Sigmoid colon (tissue), 4 donors: ENCODE data around the gene ZMIZ1.

ENCODE experiments used
- CTCF ChIP-seq, 4 experiments: fragments of 450-650 bp in 3 of 4; fragments of 200-600 bp in 1 of 4; IDR thresholded peaks; one replicate each; pipeline ENCODE4 v1.5.1; 2016 to 2019; ENCODE audit warnings: antibody characterized with exemption in 4 of 4, mild to moderate bottlenecking in 3 of 4, moderate library complexity in 2 of 4
- POLR2A ChIP-seq, 2 donors: fragments of 450-650 bp; IDR thresholded peaks; one replicate each; pipeline ENCODE4 v1.6.1; 2016; ENCODE audit warnings: antibody characterized with exemption in 2 of 2, mild to moderate bottlenecking in 2 of 2, moderate library complexity in 2 of 2
- POLR2AphosphoS5 ChIP-seq, 4 donors: sonication (generic); formaldehyde crosslinking; IDR thresholded peaks; one replicate each; pipeline ENCODE4 v1.6.1; 2017; ENCODE audit warnings: antibody characterized with exemption in 4 of 4

GRCh38 chr10:79293841-79294581 is 225.2 kb downstream of the ZMIZ1 start:
- TF ChIP-seq POLR2A (IDR thresholded peaks at IDR 0.05): no peak
- no peak for TF ChIP-seq CTCF (IDR thresholded peaks at IDR 0.05)
- no peak for TF ChIP-seq POLR2AphosphoS5 (IDR thresholded peaks at IDR 0.05)
